Activated CD4-positive, alpha-beta T cell treated with anti-CD3 and anti-CD28 coated beads, Interleukin-10, Interleukin-2, amounts not matched to agents 100 ng/mL and 50 ng/mL, durations not matched to agents 16 hours and 8 hours (primary cell): Measurements from ENCODE around the gene PTPRN2.
A peak's percentile ranks its signal among the peaks of the same experiment; 100 is the strongest.

ENCODE experiments used
- DNase-seq: peaks from one replicate; pipeline ENCODE4 v3.0.0-alpha.2; 2020

The PTPRN2 gene

DNA sequence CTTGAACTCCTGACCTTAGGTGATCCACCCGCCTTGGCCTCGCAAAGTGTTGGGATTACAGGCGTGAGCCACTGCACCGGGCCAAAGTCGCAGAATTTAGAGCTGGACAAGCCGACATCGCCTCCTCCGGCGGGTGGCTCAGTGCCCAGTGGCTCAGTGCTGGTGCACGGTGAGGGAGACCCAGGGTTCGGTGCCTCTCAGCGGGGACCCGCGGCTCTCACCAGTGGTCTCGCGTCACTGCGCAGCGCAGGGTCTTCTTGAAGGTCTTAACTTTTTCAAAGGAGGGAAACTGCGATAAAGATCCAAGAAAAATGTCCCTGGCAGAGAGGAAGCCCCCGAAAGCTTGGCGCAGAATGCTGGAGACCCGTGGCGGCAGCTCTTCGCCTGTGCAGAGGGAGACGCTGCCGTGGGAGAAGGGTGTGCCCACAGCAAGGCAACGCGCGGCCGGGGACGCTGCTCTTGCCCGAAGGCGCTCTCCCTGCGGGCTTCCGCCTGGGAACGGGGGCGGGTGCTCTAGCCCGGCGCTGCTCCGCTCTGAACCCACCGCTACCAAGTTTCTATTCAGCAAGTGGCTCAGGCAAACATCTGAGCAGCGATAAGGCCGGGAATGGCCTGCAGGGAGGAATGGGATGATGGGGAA is 926.5 kb downstream of the PTPRN2 start:
- DNase-seq: no peak

DNA sequence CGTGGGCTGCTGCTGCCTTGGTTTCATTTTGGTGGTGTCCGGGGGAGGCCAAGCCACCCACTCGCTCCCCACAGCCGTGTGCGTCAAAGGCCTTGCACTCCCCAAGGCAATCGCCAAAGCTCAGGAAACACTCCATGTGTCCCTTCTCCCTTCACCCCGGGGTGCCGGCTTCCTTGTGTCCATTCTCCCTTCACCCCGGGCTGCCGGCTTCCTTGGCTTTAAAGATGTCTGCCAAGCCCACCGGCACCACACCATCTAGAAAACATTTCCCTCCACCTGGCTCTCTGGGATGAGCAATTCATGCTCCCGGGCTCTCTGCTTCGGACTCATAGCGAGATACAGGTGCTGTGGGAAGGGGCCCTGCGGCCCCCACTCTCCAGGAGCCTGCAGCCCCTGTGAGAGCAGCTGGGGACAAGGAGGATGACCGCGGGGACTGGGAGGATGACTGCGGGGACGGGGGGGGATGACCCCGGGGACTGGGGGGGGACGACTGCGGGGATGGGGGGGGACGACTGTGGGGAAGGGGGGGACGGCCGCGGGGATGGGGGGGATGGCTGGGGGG is 928.7 kb downstream of the PTPRN2 start:
- no peak for DNase-seq

DNA sequence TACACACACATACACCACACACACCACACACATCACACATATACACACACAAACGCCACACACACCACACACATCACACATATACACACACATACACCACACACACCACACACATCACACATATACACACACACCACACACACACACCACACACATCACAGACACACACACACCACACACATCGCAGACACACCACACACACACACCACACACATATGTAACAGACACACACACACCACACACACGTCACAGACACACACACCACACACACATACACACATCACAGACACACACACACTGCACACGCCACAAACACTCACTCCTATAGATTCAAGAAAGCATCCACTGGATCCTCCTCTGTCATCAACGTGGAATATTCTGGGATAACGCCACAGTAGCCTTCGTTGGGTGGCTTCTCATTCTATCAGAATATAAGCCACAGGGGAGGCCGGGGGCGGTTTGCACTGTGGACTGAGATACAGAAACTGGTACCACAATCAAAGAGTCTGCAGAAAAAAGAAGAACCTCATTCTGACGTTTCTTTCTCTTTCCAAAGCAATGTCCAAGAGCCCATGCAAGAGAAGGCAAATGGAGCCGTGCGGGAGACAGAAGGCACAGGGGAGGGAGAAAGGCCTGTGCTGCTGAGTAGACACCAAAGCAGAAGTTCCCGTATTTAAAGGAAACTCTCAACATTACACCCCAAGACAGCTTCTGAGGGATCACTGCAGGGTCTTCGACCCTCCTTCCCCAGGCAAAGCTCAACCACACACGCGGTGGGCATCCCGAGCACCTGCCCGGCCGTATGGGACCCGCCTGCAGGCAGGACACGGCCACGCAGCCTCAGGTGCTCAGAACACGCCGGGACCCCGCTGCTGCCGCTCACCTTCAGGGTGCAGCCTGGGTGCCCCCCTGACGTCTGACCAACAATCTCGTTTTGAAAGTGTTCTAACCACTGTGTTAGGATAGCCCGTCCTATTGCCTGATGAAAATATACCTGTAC is 929.6 kb downstream of the PTPRN2 start:
- DNase-seq: no peak

DNA sequence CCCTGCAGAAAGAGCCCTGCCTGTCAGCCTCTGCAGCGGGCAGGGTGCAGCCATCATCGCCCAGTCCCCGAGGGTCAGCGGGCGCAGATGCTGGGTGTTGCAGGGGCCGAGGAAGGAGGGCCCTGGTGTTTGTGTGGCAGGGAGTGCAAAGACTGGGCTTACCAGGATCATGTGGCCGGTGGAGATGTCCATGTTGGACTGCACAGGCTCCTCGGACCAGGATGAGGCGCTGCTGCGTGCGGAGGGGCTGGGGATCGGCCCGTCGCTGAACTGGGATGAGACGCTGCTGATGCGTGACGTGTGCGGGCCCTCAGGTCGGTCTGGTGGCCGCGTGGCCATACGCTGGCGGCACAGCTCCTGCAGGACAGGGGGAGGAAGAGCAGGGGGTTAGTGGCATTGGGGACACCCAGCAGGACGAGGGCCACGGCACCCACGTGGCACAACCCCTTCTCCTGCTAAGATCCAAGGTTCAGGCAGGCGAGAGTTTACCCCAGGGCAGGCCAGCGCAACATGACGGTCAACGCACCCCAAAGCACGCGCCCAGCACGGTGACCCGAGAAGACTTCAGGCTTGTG is 931.3 kb downstream of the PTPRN2 start:
- no peak for DNase-seq

GRCh38 chr7:157654350-157654749 is 933.3 kb downstream of the PTPRN2 start:
- DNase-seq: no peak

DNA sequence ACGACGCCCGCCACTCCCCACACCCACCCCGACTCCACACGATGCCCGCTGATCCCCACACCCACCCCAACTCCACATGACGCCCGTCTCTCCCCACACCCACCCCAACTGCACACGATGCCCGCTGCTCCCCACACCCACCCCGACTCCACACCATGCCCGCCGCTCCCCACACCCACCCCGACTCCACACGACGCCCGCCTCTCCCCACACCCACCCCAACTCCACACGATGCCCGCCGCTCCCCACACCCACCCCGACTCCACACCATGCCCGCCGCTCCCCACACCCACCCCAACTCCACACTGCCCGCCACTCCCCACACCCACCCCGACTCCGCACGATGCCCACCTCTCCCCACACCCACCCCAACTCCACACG is 933.8 kb downstream of the PTPRN2 start:
- no peak for DNase-seq

GRCh38 chr7:157652954-157653826 is 934.4 kb downstream of the PTPRN2 start:
- no peak for DNase-seq

DNA sequence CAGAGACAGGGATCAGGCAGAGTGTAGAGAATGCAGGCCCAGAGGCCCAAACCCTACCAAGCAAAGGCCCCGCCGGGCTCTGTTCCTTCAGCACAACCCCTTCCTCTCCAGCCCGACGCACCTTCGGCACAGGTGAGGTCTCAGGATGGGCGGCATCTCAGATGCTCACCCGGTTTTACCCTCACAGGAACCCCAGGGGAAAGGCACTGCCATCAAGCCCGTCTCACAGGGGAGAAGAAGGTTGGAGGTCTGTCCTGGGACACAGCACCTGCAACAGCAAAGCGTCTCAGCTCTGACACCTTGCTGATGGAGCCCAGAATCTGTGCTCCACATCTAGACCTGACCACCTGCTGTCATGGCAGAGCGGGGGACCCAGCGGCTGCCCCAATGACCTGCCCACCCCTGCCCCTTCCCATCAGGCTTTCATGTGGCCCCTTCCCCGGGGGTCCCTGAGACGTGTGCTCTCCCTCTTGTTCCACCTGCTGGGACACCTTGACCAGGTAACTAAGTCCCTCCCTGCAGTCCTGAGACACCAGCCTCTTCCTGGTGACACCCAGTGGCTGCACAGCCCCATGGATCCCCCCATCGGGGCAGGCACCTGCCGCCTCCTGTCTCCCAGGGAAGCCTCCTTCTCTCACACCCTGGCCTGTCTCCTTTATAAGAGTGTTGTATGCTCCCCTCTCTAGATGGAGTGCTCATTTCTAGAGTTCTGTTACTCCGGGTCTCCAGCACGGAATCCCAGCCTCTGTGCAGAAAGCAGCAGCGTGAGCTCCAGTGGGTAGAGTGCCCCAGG is 935.3 kb downstream of the PTPRN2 start:
- DNase-seq: no peak

DNA sequence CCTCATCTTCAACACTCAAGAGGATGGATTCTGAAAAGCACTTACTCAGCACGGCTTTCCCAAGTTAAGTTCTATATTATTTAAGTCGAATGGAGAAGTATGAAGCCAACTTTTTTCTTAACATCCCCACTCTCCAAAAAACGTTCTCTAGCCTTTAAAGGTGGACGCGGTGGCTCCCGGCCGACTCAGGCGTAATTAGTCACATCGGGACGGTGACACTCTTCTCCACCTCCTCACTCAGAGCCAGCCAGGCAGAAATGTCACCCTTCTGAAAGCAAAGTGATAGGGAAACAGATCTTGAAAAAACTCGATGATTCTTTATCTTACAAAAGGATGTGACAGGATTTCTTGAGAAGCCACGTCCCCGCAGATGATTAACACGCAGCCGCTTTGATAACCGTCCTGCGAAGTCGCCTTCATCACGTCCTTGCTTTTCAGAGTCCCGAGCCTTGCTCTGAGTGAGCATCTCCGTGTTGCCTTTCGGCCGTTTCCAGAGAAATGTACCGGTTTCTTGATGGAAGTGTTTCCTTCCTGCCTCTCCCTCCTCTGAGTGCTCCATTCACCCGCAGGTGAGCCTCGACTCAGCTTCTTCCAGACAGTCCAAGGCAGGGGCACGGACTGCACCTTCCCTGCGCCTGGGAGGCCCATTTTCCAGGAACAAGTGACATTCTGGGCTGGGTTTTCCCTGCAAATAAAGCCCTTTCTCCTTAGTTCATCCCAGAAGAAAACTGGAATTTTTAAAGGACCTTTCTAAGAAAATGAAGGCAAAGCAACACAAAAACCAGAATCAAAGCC is 936.1 kb downstream of the PTPRN2 start:
- no peak for DNase-seq

DNA sequence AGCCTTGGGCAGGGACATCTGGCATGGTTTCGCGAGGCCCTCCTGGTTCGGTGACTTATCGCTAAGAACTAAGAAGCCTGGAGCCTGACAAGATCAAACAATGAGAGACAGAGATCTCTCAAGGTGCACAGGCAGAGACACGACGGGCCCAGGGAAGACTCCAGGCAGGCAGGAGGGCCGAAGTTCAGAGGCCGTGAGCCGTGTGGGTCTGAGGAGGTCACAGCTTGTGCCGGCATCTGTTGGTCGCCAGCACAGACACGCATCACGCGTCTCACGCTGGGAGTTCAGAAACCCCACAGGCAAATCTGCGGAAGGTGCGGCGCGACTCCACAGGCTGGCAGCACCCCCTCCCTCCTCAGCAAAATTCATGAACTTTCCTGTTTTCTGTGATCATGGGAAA is 936.8 kb downstream of the PTPRN2 start:
- no peak for DNase-seq

GRCh38 chr7:157650131-157650631 is 937.4 kb downstream of the PTPRN2 start:
- no peak for DNase-seq

DNA sequence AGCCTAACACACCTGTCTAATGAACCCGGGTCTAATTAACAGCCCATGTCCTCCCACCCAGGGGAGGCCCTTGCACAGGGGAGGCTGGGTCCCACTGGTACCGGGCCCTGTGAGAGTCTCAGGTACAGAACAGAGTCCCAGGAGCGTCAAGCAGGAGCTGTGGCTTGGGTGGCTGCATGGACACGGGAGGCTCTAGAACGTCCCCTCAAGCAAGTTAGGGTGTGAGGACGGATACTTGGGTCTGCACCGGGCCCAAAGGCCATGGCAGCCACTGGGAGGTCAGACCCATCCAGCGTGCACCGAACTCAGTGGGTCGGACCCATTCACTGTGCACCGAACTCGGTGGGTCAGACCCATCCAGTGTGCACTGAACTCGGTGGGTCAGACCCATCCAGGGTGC is 941.1 kb downstream of the PTPRN2 start:
- no peak for DNase-seq

- peak; percentile 11 for DNase-seq
These were observed 942.1 kb downstream of the PTPRN2 start for GRCh38 chr7:157645539-157645938.

GRCh38 chr7:157644946-157645345 is 942.7 kb downstream of the PTPRN2 start:
- no peak for DNase-seq

DNA sequence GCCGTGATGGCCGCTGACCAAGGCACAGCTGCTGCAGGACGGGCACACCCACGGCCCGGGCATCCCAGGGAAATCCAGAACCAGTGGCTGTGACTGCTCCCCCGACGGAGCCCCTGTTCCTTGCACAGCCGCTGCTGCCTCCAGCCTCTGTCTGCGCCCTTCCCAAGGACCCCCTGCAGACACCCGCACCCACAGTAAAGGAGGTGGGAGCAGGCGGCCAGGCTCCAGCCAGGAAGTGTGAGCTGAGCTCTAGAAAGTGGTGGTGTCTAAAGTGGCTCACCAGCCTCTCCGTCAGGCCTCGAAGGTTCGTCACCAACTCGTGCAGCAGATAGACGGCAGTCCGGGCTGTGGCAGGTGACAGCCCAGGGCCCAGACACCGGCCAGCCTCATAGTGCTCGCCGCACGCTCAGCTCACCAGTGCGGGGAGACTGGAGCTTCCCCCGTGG is 944.1 kb downstream of the PTPRN2 start:
- DNase-seq: no peak

DNA sequence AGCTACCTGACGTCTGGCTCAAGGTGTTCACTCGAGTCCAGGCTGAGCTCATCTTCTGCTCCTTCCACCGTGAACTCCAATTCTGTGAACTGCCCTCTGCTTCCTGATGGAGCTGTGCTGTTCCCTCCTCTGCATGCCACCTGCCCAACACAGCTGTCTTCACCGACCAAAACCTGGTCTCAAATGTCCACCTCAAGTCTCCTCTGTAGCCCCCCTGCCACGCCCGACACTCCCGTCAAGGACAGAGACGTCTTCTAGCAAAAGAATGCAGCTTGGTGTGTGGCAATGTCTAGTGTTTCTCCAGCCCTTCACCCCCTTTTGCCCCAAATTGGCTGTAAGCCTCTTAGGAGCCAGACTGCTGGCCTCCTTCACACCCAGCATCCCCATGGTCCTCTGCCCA is 945.8 kb downstream of the PTPRN2 start:
- DNase-seq: no peak

DNA sequence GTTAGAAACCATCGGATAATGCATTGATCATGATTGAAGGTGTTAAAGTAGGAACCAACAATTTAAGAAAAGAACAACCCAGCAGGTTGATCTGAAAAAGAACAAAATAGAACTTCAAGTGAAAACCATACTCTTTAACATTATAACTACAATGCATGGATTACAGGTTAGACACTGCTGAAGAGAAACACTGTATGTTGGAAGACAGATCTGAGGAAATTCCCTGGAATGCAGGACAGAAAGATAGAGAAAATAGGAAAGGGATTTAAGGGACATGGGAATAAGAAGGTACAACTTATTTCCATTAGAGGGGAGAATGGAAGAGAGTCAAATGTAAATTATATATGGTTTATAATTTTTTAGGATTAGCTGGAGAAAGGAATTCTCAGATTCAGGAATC is 947.5 kb downstream of the PTPRN2 start:
- no peak for DNase-seq

GRCh38 chr7:157638563-157638962 is 949.1 kb downstream of the PTPRN2 start:
- no peak for DNase-seq

DNA sequence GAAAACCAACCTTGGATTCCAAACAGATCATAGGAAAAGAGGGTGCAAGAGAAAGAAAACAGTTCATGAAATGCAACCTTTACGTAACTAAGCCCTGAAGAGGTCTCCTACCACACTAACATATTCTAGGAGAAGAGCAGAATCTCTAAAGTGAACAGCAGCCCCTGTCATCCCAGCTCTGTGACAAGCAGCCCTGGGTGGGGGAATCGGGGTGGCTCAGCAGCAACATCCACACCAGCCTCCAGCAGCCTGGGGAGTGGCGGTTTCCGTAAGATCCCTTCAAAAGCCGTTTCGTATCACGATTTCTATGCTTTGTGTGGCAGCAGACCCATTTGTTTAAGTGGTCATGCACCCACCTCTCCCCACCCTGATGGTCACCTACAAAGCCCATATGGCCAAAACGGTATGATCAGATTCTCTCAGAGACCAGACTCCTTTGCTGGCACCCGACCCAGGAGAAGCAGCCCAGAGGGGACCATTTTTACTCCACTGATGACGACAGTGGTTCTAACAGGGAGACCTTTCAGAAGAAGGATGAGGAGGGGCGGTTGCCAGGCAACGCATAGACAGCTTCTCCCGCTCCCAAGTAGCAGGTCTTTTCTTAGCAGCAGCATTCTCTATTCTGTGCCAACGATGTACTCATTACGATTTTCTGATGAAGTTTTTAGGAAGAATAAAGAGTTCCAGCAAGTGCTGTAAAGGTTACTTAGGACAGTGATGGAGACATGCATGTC is 950.2 kb downstream of the PTPRN2 start:
- DNase-seq: no peak

DNA sequence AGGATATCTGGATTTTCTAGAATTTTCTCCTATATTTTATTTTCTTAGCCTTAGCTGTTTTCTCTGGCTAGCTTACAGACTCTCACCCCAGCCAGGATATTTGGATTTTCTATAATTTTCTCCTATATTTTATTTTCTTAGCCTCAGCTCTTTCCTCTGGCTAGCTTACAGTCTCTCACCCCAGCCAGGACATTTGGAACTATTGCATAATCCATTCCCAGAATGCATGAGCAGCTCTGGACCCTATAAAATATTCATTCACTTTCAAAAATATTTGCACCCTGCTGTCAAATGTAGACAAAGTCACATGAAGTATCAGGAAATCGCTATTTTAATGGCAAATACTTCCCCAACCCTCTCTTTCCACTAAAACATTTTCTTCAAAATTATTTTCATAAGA is 952.0 kb downstream of the PTPRN2 start:
- DNase-seq: no peak
